ENCODE measurements around the gene WDR77.

DNA sequence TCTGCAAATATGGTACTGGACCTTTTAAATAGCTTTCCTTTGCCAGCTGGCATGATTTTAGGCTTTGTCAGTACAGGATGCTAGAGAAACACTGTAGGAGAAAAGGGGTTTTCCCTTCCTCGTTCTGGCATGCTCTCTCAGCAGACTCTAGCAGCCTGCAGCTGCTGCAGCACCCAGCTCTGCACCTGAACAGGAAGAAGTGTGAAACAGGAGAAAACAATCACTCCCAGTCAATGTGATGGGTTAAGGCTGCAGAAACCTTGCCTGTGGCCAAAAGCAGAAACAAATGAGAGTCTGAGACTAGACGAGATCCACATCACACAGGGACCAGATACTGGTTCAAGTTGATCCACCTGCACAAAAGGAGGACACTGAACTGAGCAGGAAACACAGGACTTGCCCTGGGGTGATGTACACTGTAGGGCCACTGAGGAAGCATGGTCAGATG lies 42.7 kb downstream of the WDR77 start:
- TF ChIP-seq, protein P1, sequence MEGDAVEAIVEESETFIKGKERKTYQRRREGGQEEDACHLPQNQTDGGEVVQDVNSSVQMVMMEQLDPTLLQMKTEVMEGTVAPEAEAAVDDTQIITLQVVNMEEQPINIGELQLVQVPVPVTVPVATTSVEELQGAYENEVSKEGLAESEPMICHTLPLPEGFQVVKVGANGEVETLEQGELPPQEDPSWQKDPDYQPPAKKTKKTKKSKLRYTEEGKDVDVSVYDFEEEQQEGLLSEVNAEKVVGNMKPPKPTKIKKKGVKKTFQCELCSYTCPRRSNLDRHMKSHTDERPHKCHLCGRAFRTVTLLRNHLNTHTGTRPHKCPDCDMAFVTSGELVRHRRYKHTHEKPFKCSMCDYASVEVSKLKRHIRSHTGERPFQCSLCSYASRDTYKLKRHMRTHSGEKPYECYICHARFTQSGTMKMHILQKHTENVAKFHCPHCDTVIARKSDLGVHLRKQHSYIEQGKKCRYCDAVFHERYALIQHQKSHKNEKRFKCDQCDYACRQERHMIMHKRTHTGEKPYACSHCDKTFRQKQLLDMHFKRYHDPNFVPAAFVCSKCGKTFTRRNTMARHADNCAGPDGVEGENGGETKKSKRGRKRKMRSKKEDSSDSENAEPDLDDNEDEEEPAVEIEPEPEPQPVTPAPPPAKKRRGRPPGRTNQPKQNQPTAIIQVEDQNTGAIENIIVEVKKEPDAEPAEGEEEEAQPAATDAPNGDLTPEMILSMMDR (IDR thresholded peaks at IDR 0.05): no peak
- TF ChIP-seq POLR2A (IDR thresholded peaks at IDR 0.05) (no peak), POLR2AphosphoS5 (IDR thresholded peaks at IDR 0.05) (no peak)
